IMR-90 (cell line): ENCODE results near the gene MYH10. TPM values are rescaled to one million over a fixed set of nuclear protein-coding genes. Genes with fewer than 3 reads are reported as not detected.

Experiments used
- ATAC-seq: fragments of 200-7000 bp; cut with Tn5 transposase; 2 replicates; pipeline ENCODE4 v1.9.1; 2020; ENCODE audit warnings: low read depth, mild to moderate bottlenecking, moderate library complexity
- BruUV-seq: library from RNA; stranded (reverse); fragments of 400-500 nt; replicated peaks from 2 replicates; lab custom pipeline; 2021; lab: Mats Ljungman, UMichigan
- CTCF ChIA-PET: fragments of 300-600 bp; formaldehyde crosslinking; extraction: SDS; loops from one replicate; lab custom pipeline; 2021; ENCODE audit warnings: antibody characterized with exemption; lab: Yijun Ruan, JAX
- POLR2A ChIA-PET: fragments of 300-600 bp; sonication (Branson Sonifier 250); formaldehyde crosslinking; loops from one replicate; lab custom pipeline; 2022; ENCODE audit warnings: antibody characterized with exemption; ENCODE audit not compliant: unreplicated experiment; lab: Charles Lee
- DNase-seq: peaks from one replicate; pipeline ENCODE4 v3.0.0; 2013
- H2AFZ ChIP-seq: replicated peaks from 2 replicates; pipeline ENCODE3; 2013; ENCODE audit warnings: low read length, mild to moderate bottlenecking; ENCODE audit not compliant: poor library complexity
- H2AK5ac ChIP-seq: 2 replicates; pipeline ENCODE4 v1.6.1; 2013; ENCODE audit warnings: low read depth, low read length, inconsistent platforms
- H2AK9ac ChIP-seq: replicated peaks from 2 replicates; pipeline ENCODE3; 2013; ENCODE audit warnings: mild to moderate bottlenecking, low read depth, low read length, moderate library complexity; ENCODE audit not compliant: poor library complexity
- H2BK120ac ChIP-seq: 2 replicates; pipeline ENCODE4 v1.6.1; 2013; ENCODE audit warnings: low read depth, low read length, inconsistent platforms
- H2BK15ac ChIP-seq: 3 replicates; pipeline ENCODE4 v1.6.1; 2013; ENCODE audit warnings: low read depth, low read length, inconsistent platforms
- H2BK20ac ChIP-seq: 2 replicates; pipeline ENCODE4 v1.6.1; 2013; ENCODE audit warnings: low read depth, mild to moderate bottlenecking, inconsistent platforms, low read length, moderate library complexity
- H2BK5ac ChIP-seq: 2 replicates; pipeline ENCODE4 v1.6.1; 2013; ENCODE audit warnings: mild to moderate bottlenecking, low read depth, low read length, inconsistent platforms; ENCODE audit not compliant: poor library complexity, severe bottlenecking
- H3K14ac ChIP-seq: replicated peaks from 2 replicates; pipeline ENCODE4 v1.6.1; 2013; ENCODE audit warnings: low read depth, low read length, inconsistent platforms
- H3K18ac ChIP-seq: 2 replicates; pipeline ENCODE4 v1.6.1; 2013; ENCODE audit warnings: low read depth, low read length, control low read depth
- H3K23ac ChIP-seq: 2 replicates; pipeline ENCODE4 v1.6.1; 2013; ENCODE audit warnings: low read depth, low read length, inconsistent platforms
- H3K27ac ChIP-seq: 2 replicates; pipeline ENCODE4 v1.5.1; 2013; ENCODE audit warnings: mild to moderate bottlenecking, control low read depth, low read length; ENCODE audit not compliant: insufficient read depth
- H3K27me3 ChIP-seq: 2 replicates; pipeline ENCODE4 v1.6.1; 2013; ENCODE audit warnings: low read length; ENCODE audit not compliant: control insufficient read depth, insufficient read depth
- H3K36me3 ChIP-seq: 2 replicates; pipeline ENCODE4 v1.6.1; 2013; ENCODE audit warnings: low read length, mixed read lengths; ENCODE audit not compliant: control insufficient read depth, insufficient read depth
- H3K4ac ChIP-seq: 2 replicates; pipeline ENCODE4 v1.6.1; 2013; ENCODE audit warnings: low read depth, low read length, inconsistent platforms
- H3K4me1 ChIP-seq: 2 replicates; pipeline ENCODE4 v1.6.1; 2013; ENCODE audit warnings: low read length, mixed read lengths; ENCODE audit not compliant: control insufficient read depth, insufficient read depth
- H3K4me2 ChIP-seq: 2 replicates; pipeline ENCODE4 v1.6.1; 2013; ENCODE audit warnings: low read depth, mild to moderate bottlenecking, control low read depth, low read length, moderate library complexity
- H3K4me3 ChIP-seq: 2 replicates; pipeline ENCODE4 v1.5.1; 2013; ENCODE audit warnings: low read depth, mild to moderate bottlenecking, control low read depth, low read length, moderate library complexity; ENCODE audit not compliant: insufficient read depth
- H3K56ac ChIP-seq: 2 replicates; pipeline ENCODE4 v1.6.1; 2013; ENCODE audit warnings: low read length, inconsistent platforms; ENCODE audit not compliant: insufficient read depth; ENCODE audit errors: extremely low read depth
- H3K79me1 ChIP-seq, 2 experiments: 2 replicates each; pipeline ENCODE4 v1.6.1; 2013; ENCODE audit warnings: low read length in 2 of 2, inconsistent platforms in 1 of 2, low read depth in 1 of 2
- H3K9ac ChIP-seq: 2 replicates; pipeline ENCODE4 v1.6.1; 2013; ENCODE audit warnings: low read depth, low read length, control low read depth
- H3K9me1 ChIP-seq: 2 replicates; pipeline ENCODE4 v1.6.1; 2013; ENCODE audit warnings: low read length, inconsistent platforms; ENCODE audit not compliant: insufficient read depth
- H3K9me3 ChIP-seq: 2 replicates; pipeline ENCODE4 v1.6.1; 2013; ENCODE audit warnings: low read length; ENCODE audit not compliant: control insufficient read depth, insufficient read depth
- H4K20me1 ChIP-seq: 2 replicates; pipeline ENCODE4 v1.6.1; 2013; ENCODE audit warnings: low read length, inconsistent platforms; ENCODE audit not compliant: insufficient read depth
- H4K5ac ChIP-seq: 2 replicates; pipeline ENCODE4 v1.6.1; 2013; ENCODE audit warnings: mild to moderate bottlenecking, low read depth, low read length, control low read depth
- H4K8ac ChIP-seq, 2 experiments: 2 replicates each; pipeline ENCODE4 v1.6.1; 2013; ENCODE audit warnings: low read depth in 2 of 2, low read length in 2 of 2, control low read depth in 1 of 2, inconsistent platforms in 1 of 2
- H4K91ac ChIP-seq: 2 replicates; pipeline ENCODE4 v1.6.1; 2013; ENCODE audit warnings: low read depth, low read length, inconsistent platforms; ENCODE audit not compliant: insufficient read depth
- NFE2L2 ChIP-seq: fragments of 150-350 bp; IDR thresholded peaks from 2 replicates; pipeline ENCODE4 v1.6.1; 2016; ENCODE audit warnings: low read depth, mild to moderate bottlenecking, low read length
- RFX5 ChIP-seq: IDR thresholded peaks from 2 replicates; pipeline ENCODE4 v1.8.0; 2012; ENCODE audit warnings: low read depth, mild to moderate bottlenecking, low read length, moderate library complexity
- WGBS, 2 experiments: methylation state at CpG; one replicate each; pipeline versions ENCODE4 v1.1.5 to v1.1.7; 2013; ENCODE audit warnings: missing lambda C conversion rate in 2 of 2; ENCODE audit not compliant: insufficient read length in 1 of 2; ENCODE audit errors: extremely low coverage in 2 of 2; 5-methylcytosine and 5-hydroxymethylcytosine counted together
- dilution Hi-C: fragments of 300-500 bp; cut with HindIII; formaldehyde crosslinking; loops from one replicate; pipeline ENCODE4 v1.14.3; 2018; ENCODE audit warnings: low sequenced_read_pairs; ENCODE audit not compliant: unreplicated experiment
- in situ Hi-C: fragments of 300-500 bp; cut with MboI; formaldehyde crosslinking; loops from 3 replicates; pipeline ENCODE4 v1.14.3; 2019; ENCODE audit warnings: low sequenced_read_pairs, inconsistent platforms, mixed read lengths
- intact Hi-C: fragments of 100-400 bp; cut with micrococcal nuclease; formaldehyde crosslinking; loops from 2 replicates; pipeline ENCODE4 v1.10.0; 2022
- polyA plus RNA-seq, 3 experiments: library from polyadenylated mRNA; depleted of rRNA; stranded (reverse); fragments of >200 nt; gene quantifications; 2 replicates each; pipeline ENCODE4 v1.2.3, GENCODE V29; 2012; ENCODE audit warnings: low replicate concordance in 1 of 3
- total RNA-seq: library from RNA; depleted of rRNA; stranded (reverse); fragments of >200 nt; gene quantifications from 2 replicates; pipeline ENCODE4 v1.2.3, GENCODE V29; 2012

Gene MYH10
- total and polyA plus RNA-seq, 2 of the 4 experiments (the other 2 are of a cell fraction) = 71.2 to 95.2 TPM

DNA sequence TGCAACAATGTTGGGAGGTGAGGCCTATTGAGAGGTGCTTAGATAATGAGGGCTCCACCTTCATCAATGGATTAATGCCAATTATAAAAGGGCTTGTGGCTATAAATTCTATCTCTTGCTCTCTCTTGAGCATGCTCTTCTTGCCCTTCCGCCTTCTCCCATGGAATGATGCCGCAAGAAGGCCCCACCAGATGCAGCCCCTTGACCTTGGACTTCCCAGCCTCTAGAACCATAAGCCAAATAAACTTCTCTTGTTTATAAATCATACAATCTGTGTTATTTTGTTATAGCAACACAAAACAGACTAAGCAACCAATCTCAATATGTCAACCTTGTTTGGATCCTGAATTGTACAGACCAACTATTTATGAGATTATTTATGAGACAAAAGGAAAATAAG is 20.0 kb downstream of the MYH10 start:
- Histone ChIP-seq H3K27me3 (no peaks in the 10 kb centered on the region), H3K36me3 (no peaks in the 10 kb centered on the region; the same call in 1 of the 2 replicates), H2AFZ (no peak overlapping the region), H3K4me2 (no peak overlapping the region), H4K20me1 (peaks cover 21% of the 10 kb centered on the region), H3K18ac (no peak overlapping the region), H3K9me3 (0 out of 2 replicates have a peak, but pooled peaks cover 1% of the 10 kb centered on the region), H4K8ac (no peak overlapping the region), H3K23ac (no peak overlapping the region), H3K27ac (no peak overlapping the region), H4K91ac (no peak overlapping the region), H3K4me1 (peaks cover 7% of the 10 kb centered on the region), H2AK9ac (no peak overlapping the region), H2BK20ac (no peak overlapping the region), H3K56ac (no peak overlapping the region), H2BK15ac (no peak overlapping the region), H2AK5ac (no peak overlapping the region), H3K4ac (no peak overlapping the region), H4K5ac (no peak overlapping the region), H3K4me3 (no peak overlapping the region), H3K14ac (no peak overlapping the region), H2BK5ac (no peak overlapping the region), H3K9me1 (peaks cover 15% of the 10 kb centered on the region), H3K9ac (no peak overlapping the region), H2BK120ac (no peak overlapping the region), H3K79me1 (peaks cover 34 to 67% of the 10 kb centered on the region in 2 experiments)
- no TSS peak for BruUV-seq
- intact Hi-C loops = no loop called here
- dilution Hi-C loops = no loop called here
- in situ Hi-C loops = no loop called here
- no peak for TF ChIP-seq NFE2L2
- no peak for TF ChIP-seq RFX5
- CTCF ChIA-PET = interaction anchor here (0.6 kb wide), 1 partner anchor 740 kb away, joined by 3 read pairs; no protein-coding TSS in a partner anchor
- no CpG with 5 or more reads among the region's 2 CpGs for WGBS, 2 experiments
- POLR2A ChIA-PET = no interaction called here
- no peak for ATAC-seq
- DNase-seq = no peak
